ENCODE results near the gene INPP5J. TPM values are rescaled to one million over a fixed set of nuclear protein-coding genes. Genes with fewer than 3 reads are reported as not detected.
"Not testable (repeated sequence)": the region's sequence is repeated elsewhere in the genome, so short reads cannot be mapped to it uniquely, and the experiment has no call there.

INPP5J gene
- total RNA-seq: under 1 TPM; 0.23 to 0.44 TPM

- no peak for DNase-seq
- Mint-ChIP-seq H3K4me1 (no peaks in the 10 kb centered on the region), H3K27ac (no peak within 1 kb of the TSS), H3K4me3 (no peak within 1 kb of the TSS), H3K9me3 (no peaks in the 10 kb centered on the region), H3K36me3 (no peaks in the 10 kb centered on the region), H3K27me3 (peaks cover 5% of the 10 kb centered on the region)
These were observed at the start of gene INPP5J for GRCh38 chr22:31122532-31123291. Gene INPP5J (plus strand): TSS chr22:31122966. CDS start chr22:31123015, 49 bp downstream.

DNA sequence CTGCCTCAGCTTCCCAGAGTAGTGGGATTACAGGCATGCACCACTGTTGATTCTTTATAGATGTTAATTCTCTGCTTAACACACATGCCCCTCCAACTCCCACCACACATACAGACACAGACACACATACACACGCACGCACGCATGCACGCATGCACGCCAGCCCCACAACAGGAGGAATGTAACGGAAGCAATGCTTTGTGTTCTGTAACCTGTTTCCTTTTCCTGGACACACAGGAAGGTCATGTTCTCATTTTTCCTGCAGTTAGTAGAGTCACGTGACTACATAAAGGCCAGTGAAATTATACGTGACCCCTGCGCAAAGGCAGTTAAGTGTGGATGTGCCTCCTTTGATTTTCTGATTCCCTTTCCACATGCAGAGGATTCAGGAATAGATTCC lies 49.6 kb upstream of the INPP5J start:
- not testable (repeated sequence) for H3K36me3 Mint-ChIP-seq, H3K4me3 Mint-ChIP-seq, H3K27me3 Mint-ChIP-seq, H3K4me1 Mint-ChIP-seq, H3K27ac Mint-ChIP-seq, H3K9me3 Mint-ChIP-seq, DNase-seq

DNA sequence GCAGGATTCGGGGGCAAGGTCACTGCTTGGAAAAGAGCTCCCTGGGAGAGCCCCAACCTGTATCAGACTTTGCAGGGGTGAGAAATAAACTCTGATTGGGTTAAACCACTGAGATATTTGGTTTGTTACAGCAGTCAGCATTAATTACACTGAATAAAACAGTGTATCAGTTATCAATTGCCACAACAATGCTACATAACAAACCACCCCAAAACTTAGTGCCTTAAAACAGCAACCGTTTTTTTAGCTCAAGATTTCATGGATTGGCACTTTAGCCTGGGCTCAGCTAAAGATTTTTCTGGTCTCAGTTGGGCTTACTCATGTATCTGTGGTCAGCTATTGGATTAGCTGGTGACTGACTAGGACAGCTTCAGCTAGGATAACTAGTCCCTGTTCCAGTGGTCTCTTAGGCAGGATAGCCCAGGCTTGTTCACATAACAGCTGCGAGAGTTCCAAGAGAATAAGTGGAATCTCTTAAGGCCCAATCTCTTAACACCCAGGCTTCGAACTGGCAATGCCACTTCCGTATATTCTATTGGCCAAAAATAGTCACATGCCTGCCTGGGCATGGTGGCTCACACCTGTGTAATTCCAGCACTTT lies 49.1 kb upstream of the INPP5J start:
- not testable (repeated sequence) for H3K4me1 Mint-ChIP-seq, H3K36me3 Mint-ChIP-seq, DNase-seq, H3K27me3 Mint-ChIP-seq, H3K4me3 Mint-ChIP-seq, H3K9me3 Mint-ChIP-seq, H3K27ac Mint-ChIP-seq

DNA sequence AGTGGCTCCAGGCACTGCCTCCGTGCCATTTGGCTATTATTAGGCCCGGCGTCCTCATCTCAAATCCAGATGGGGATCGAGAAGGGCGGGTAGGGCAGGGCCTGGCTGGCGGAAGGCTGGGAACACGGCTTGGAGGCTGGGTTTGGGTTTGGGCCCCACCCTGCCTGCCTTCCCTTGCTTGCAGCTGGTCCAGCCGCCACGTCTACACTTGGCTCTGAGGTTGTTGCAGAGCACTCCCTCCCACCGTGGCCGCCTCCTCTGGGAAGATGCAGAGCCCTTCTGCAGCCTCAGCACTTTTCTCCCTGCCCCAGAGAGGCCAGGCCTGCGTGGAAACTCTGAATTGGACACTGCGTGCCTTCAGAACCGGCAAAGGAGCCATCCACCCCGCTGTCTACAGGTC lies 46.8 kb upstream of the INPP5J start:
- no peak overlapping the region for H3K4me3 Mint-ChIP-seq
- H3K9me3 Mint-ChIP-seq: no peaks in the 10 kb centered on the region
- H3K4me1 Mint-ChIP-seq: peaks cover 6% of the 10 kb centered on the region
- no peak for DNase-seq
- H3K27ac Mint-ChIP-seq: no peak overlapping the region
- no peaks in the 10 kb centered on the region for H3K36me3 Mint-ChIP-seq
- H3K27me3 Mint-ChIP-seq: no peaks in the 10 kb centered on the region

GRCh38 chr22:31077681-31078080 lies 45.1 kb upstream of the INPP5J start:
- Mint-ChIP-seq H3K4me1 (peaks cover 17% of the 10 kb centered on the region), H3K9me3 (no peaks in the 10 kb centered on the region), H3K27me3 (no peaks in the 10 kb centered on the region), H3K27ac (no peak overlapping the region), H3K4me3 (no peak overlapping the region), H3K36me3 (no peaks in the 10 kb centered on the region)
- DNase-seq: no peak

GRCh38 chr22:31078389-31078788 lies 44.4 kb upstream of the INPP5J start:
- not testable (repeated sequence) for H3K9me3 Mint-ChIP-seq, DNase-seq
- H3K4me1 Mint-ChIP-seq: peaks cover 24% of the 10 kb centered on the region

GRCh38 chr22:31079095-31079642 lies 43.6 kb upstream of the INPP5J start:
- H3K27ac Mint-ChIP-seq: no peak overlapping the region
- H3K9me3 Mint-ChIP-seq: no peaks in the 10 kb centered on the region
- H3K27me3 Mint-ChIP-seq: no peaks in the 10 kb centered on the region
- H3K4me3 Mint-ChIP-seq: no peak overlapping the region
- H3K36me3 Mint-ChIP-seq: no peaks in the 10 kb centered on the region
- DNase-seq: no peak
- peaks cover 26% of the 10 kb centered on the region for H3K4me1 Mint-ChIP-seq

More at GRCh38 chr22:31078389-31078788, 44.4 kb upstream of the INPP5J start:
- not testable (repeated sequence) for H3K27ac Mint-ChIP-seq, H3K36me3 Mint-ChIP-seq, H3K27me3 Mint-ChIP-seq, H3K4me3 Mint-ChIP-seq

- no peaks in the 10 kb centered on the region for H3K27me3 Mint-ChIP-seq
- peak overlapping the region; percentile 82 for H3K4me3 Mint-ChIP-seq
- no peaks in the 10 kb centered on the region for H3K36me3 Mint-ChIP-seq
- peaks cover 29% of the 10 kb centered on the region for H3K4me1 Mint-ChIP-seq
- no peaks in the 10 kb centered on the region for H3K9me3 Mint-ChIP-seq
- no peak for DNase-seq
- no peak overlapping the region for H3K27ac Mint-ChIP-seq
These were observed 42.5 kb upstream of the INPP5J start for GRCh38 chr22:31080164-31080847.

- Mint-ChIP-seq H3K27ac (peak within 1 kb of the TSS; percentile 70), H3K9me3 (no peaks in the 10 kb centered on the region), H3K36me3 (no peaks in the 10 kb centered on the region), H3K27me3 (no peaks in the 10 kb centered on the region), H3K4me3 (peak within 1 kb of the TSS; percentile 82), H3K4me1 (peaks cover 30% of the 10 kb centered on the region)
- DNase-seq: peak; percentile 91
These were observed 41.7 kb upstream of the INPP5J start, which contains the start of gene SMTN for GRCh38 chr22:31080848-31081649. Gene SMTN (plus strand): TSS chr22:31081318. CDS start chr22:31083259, 1,941 bp downstream.

GRCh38 chr22:31081963-31082605 lies 40.7 kb upstream of the INPP5J start:
- no peaks in the 10 kb centered on the region for H3K27me3 Mint-ChIP-seq
- H3K4me3 Mint-ChIP-seq: peak overlapping the region; percentile 82
- H3K27ac Mint-ChIP-seq: peak overlapping the region; percentile 31
- no peak for DNase-seq
- no peaks in the 10 kb centered on the region for H3K9me3 Mint-ChIP-seq
- peaks cover 30% of the 10 kb centered on the region for H3K4me1 Mint-ChIP-seq
- no peaks in the 10 kb centered on the region for H3K36me3 Mint-ChIP-seq

DNA sequence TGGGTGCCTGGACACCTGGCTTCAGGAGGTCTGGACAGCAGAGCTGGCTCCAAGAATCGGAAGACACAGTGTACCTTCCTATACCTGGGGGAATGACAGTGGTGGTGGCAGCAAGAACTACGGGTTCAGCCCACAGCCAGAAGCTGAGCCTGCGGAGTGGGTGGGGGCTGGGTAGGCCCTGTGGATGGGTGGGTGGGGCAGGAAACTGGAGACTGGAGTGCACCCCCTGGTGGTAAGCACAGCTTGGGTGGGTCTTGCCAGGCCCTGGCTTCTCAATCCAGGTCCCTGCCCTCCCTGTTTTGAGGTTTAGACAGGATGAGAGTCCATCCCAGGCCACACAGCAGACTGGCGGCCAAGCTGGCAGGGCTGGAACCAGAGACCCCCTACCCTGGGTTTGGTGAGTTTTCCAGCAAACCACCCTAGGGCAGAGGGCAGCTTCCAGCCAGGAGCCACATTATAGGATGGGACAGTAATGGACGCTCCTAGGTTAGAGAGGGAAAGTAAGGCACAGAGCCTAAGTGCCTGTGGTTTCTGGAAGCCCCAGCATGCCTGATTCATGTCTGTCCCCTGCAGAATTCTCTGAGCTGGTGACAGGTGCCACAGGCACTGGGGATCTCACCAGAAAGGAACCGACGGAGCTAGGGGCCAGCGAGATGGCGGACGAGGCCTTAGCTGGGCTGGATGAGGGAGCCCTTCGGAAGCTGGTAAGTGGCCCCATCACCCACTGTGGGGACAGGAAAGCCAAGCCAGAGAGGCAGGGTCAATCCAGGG lies 40.0 kb upstream of the INPP5J start:
- Mint-ChIP-seq H3K27me3 (no peaks in the 10 kb centered on the region), H3K4me3 (peak overlapping the region; percentile 98), H3K9me3 (no peaks in the 10 kb centered on the region), H3K27ac (no peak overlapping the region), H3K36me3 (no peaks in the 10 kb centered on the region), H3K4me1 (peaks cover 30% of the 10 kb centered on the region)
- peak; percentile 70 for DNase-seq

DNA sequence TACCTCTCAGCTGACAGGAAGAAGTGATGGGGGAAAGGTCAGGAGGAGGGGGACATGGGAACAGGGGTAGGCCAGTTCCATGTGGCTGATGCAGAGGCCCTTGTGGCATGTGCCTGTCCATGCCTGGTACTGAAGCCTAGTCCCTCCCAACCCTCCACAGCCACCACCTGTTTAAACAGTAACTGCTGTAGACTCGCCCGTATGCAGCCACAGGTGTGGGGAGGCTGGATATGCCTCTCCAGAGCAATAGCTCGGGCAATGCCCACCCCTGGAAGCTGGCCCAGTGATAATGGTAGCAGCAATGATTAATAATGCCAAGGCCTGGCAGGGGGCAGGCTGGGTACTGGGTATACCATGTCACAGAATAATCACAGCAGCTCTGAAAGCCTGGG lies 39.4 kb upstream of the INPP5J start:
- no peaks in the 10 kb centered on the region for H3K36me3 Mint-ChIP-seq
- peaks cover 30% of the 10 kb centered on the region for H3K4me1 Mint-ChIP-seq
- DNase-seq: no peak
- no peaks in the 10 kb centered on the region for H3K27me3 Mint-ChIP-seq
- H3K4me3 Mint-ChIP-seq: peak overlapping the region; percentile 98
- H3K9me3 Mint-ChIP-seq: no peaks in the 10 kb centered on the region
- H3K27ac Mint-ChIP-seq: peak overlapping the region; percentile 82

DNA sequence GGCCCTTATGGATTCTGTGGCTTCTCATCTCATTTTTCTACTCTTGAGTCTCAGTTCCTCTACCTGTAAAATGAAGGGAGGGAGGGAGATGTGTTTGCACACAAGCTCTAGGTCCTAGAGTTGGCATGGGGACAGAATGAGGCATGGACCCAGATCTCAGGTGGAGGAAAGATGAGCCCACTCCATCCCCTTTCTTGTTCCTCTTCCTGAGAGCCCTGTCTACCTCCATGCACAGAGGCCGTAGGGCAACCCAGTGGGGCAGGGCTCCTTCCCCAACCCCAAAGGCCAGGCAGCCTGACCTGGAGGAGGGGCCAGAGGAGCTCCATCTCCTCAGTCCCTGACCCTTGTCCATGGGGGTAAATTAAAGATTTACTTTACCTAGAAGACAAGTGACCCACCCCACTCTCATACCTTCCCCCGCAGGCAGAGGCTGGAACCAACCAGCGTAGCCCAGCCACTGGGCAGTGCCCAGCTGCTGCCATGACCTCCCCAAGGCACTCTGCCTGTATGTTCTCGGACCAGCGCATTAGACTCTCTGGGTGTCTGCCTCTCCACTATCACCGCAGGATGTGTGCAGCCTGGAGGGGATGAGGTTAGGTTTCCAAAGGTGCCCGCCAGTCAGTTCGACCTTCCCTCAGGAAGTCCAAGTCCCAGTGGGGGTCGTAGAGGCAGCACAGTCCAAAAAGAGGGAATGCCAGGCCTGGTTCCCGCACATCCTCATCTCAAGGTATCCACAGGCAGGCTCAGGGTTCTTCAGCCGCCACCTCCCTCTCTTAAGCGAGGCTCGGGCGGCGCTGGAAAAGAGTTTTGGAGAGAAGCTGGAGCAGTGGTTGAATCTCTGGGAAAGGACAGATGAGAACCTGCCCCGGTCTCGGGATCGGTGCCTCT lies 38.6 kb upstream of the INPP5J start:
- peaks cover 30% of the 10 kb centered on the region for H3K4me1 Mint-ChIP-seq
- H3K36me3 Mint-ChIP-seq: no peaks in the 10 kb centered on the region
- H3K27ac Mint-ChIP-seq: peak overlapping the region; percentile 82
- no peaks in the 10 kb centered on the region for H3K27me3 Mint-ChIP-seq
- peak overlapping the region; percentile 98 for H3K4me3 Mint-ChIP-seq
- no peaks in the 10 kb centered on the region for H3K9me3 Mint-ChIP-seq
- DNase-seq: peak; percentile 24
